Stimulated activated CD8-positive, alpha-beta memory T cell treated with anti-CD3 and anti-CD28 coated beads, Interleukin-12 subunit alpha, Interleukin-12 subunit beta, amount 100 ng/mL, for 4 hours (primary cell): ENCODE data around the gene FCRLB.
A peak's percentile ranks its signal among the peaks of the same experiment; 100 is the strongest.
"Not testable (repeated sequence)": the region's sequence is repeated elsewhere in the genome, so short reads cannot be mapped to it uniquely, and the experiment has no call there.

Source experiments
- DNase-seq: peaks from one replicate; pipeline ENCODE4 v3.0.0-alpha.2; 2020; ENCODE audit warnings: low read depth

The FCRLB gene

DNA sequence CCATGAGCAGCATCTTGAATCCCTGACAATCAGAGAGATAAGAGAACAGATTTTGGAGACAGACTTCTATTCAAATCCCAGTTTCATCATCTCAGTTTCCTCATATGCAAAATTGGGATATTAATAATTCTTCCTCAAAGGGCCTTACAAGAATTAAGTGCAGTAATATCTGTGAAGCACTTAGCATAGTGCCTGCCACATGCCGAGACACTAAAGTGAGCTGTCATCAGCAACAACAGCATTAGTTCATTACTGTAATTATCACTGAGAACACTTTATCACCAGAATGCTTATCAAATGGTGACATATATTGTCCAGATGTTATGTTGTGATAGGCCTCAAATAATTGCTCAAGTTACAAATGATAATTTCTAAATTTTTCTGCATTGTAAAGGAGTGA lies 922 bp upstream of the FCRLB start:
- DNase-seq = no peak

GRCh38 chr1:161721738-161722343 lies 497 bp downstream of the FCRLB start:
- DNase-seq = no peak

DNA sequence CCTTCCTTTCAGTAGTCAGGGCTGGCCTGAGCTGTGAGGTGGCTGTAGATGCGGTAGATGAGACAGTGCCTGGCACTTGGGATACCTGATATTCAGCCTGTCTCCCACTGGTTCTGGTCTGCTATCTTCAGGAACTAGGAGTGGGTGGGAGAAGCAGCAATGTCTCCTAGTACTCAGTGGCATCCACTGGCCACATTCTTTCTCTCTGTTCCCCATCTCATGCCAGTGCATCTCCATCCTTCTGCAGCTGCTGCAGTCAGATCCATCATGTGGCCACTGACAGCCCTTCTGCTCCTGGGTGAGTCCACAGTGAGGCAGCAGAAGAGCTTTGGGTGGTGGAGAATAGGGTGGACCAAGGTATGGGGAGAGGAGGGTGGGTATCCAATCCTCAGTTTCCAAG lies 1.1 kb downstream of the FCRLB start:
- no peak for DNase-seq

GRCh38 chr1:161723459-161724141 lies 2.3 kb downstream of the FCRLB start:
- DNase-seq = no peak

- not testable (repeated sequence) for DNase-seq
These were observed 4.0 kb downstream of the FCRLB start for GRCh38 chr1:161725258-161725907.

DNA sequence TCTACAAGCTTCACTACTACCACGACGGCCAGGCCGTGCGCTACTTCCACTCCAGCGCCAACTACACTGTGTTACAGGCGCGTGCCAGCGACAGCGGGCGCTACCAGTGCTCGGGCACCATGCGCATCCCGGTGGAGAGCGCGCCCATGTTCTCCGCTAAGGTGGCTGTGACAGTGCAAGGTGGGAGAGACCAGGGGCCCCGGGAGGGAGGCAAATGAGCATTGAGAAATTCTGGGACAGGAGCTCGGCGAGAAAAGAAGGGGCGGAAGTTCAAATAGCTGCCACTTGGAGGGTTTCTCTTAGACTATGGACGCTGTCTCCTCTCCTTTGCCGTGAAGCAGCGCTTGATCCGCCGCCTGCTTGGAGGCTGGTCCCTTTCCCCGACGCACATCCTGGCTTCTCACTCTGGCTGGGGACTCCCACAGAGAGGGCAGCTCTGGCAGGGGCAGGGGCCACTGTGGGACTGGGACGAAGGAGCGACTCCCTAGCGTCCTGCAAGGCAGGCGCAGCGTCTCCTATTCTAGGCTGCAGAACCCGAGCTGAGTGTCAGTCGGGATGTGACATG lies 4.6 kb downstream of the FCRLB start:
- DNase-seq = peak; percentile 11

GRCh38 chr1:161726473-161727255 lies 5.3 kb downstream of the FCRLB start:
- DNase-seq = peak; percentile 58

GRCh38 chr1:161727256-161727924 lies 6.0 kb downstream of the FCRLB start:
- no peak for DNase-seq

- no peak for DNase-seq
These were observed 7.3 kb downstream of the FCRLB start for GRCh38 chr1:161728376-161729226.

DNA sequence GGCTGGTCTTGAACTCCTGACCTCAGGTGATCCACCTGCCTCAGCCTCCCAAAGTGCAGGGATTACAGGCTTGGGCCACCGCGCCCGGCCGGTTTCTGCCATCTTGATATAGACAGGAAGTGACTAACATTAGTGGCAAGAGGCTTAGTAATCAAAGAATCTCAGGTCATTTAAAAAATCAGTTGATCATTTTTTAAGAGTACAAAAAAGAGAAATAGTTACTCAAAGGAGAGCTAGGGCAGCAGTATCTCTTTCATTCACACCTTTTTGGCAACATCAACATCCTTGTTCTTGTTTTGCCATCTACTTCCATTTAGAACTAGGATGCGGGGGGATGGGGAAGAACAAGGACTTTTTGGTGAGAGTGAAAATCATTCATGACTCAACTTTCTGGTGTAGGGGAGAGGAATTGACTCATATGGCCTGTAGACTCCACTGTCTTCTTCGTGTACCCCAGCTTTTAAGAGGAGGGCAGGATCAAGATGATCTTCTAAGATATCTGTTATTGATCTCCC lies 8.8 kb downstream of the FCRLB start:
- no peak for DNase-seq

DNA sequence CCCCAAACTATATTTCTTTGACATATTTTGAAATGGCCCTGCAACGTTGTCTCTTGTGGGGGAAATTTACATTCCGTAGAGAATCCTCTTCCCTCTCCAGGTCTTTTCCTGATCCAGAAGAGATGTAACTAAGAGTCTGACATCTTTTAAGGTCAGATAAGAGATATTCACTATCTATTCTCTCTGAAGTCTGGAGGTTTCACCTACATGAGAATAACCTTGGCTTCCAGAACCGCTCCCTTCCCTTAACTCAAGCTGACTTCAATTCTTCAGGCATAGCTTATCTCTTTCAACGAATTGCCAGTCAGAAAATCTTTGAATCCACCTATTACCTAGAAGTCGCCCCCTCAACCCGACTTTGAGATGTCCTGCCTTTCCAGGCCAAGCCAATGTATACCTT lies 9.9 kb downstream of the FCRLB start:
- no peak for DNase-seq

GRCh38 chr1:161731981-161732718 lies 10.8 kb downstream of the FCRLB start:
- no peak for DNase-seq

DNA sequence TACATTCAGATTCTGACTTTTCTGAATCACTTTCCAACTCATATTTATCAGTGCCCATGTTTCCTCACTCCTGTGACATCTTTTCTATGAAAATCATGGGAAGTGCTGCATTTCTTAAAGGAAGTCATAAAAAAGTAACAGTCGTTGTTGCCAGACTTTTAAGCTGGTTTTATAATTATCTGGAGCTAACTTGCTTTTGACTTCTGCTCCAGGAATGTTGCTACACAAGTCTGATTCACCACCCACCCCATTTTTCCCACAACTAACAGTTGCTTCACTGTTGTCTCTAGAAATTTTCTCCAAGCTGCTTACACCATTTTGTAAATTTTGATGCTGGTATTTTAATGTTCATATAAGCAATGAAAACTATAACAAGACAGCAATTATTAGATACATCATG lies 12.2 kb downstream of the FCRLB start:
- DNase-seq = no peak

DNA sequence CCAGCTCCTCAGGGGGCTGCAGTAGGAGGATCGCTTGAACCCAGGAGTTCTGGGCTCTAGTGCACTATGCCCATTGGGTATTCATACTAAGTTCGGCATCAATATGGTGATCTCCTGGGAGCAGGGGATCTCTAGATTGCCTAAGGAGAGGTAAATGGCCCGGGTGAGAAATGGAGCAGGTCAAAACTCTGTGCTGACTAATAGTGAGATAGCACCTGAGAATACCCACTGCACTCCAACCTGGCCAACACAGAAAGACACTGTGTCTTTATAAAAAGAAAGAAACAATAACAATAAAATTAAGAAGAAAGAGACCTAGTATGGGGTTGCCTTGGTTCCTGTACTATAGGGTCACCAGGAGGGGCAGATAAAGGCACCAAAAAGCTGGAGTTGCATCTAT lies 14.5 kb downstream of the FCRLB start:
- no peak for DNase-seq

DNA sequence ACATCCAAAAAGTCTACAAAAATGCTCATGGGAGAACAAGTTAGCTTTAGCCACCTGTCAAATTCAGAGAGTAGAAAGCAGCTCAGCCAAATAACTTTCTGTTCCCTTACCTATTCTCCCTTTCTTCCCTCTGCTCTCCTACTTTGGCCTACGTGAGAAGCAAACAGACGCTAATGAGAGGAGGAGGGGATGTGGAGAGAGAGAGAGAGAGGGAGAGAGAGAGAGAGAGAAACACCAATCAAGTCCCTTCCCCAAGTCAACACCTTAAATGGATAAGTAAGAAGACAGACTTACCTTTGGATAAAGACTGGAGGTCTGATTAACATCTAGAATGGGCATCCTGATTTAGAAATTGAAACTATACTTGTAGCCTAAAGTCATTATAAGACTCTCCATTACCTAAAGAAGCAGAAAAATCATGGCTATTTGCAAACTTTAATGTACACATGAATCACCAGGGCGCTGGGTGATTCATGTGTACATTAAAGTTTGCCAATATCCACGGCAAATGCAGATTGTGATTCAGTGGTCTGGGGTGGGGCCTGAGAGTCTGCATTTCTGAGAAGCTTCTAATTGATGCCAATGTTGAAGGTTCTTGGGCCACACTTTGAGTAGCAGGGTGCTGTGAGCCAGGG lies 15.1 kb downstream of the FCRLB start:
- no peak for DNase-seq

GRCh38 chr1:161737625-161738024 lies 16.3 kb downstream of the FCRLB start:
- no peak for DNase-seq

DNA sequence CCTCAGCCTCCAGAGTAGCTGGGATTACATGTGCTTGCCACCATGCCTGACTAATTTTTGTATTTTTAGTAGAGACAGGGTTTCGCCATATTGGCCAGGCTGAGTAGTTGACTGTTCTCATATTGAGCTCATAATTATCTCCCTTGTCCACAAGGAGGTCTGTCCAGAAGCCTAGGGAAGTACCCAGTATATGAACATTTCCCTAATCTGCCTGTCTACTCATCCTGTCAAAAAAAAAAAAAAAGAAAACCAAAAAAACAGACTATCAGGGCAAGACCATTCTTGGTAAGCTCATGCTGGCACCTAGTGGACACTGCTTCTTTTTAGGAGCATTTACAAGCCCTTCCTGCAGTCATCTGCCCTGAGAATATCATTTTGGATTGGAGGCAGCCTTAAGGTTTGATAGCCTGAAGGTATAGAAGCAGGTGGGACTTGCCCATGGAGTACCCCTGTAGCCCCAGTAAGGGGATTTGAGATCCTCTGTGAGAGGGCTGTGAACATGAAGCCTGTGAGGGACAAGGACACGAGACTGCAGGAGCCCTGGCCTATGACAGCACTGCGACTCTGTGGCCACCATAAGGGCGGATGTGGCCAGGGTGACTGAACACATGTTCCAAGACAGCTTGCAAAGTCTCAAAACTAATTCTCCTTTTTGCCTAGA lies 17.4 kb downstream of the FCRLB start:
- DNase-seq = peak; percentile 62

- no peak for DNase-seq
These were observed 18.7 kb downstream of the FCRLB start for GRCh38 chr1:161739865-161740566.
